ENCODE results near the gene HERC3.

HERC3 gene

DNA sequence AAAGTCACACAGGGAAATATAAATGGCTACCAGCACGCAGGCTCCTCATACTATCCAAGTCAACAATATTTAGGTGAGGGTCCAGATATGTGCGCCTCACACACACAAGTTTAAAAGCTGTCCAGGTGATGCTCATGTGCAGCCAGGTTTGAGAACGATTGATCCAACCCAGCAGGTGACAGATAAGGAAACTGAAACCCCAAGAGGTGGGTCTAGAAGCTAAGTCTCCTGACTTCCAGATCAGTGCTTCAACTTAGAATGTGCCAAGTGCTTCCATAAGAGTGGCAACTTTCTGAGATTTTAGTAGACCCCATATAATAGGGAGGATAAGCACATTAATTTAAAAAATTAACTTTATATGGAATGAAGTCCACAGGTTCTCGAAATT is 159.8 kb downstream of the HERC3 start:
- no peak for DNase-seq

DNA sequence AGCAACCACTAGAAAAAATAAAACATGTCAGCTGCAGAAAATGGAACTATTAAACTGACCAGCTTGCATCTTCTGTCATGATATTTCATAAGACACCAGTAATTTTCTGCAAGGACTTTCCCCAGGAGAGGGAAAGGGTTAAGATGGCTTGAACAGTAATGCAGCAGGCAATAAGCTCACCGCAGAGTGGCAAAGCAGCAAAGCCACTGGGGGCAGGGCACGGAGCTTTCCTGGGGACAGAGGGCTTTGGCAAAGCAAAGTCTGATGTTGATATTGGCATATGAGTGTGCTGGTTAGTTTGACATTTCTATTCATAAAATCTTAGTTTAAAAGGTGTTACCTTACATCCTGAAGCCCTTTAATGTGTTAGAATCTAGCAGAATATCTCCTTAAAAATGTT is 160.5 kb downstream of the HERC3 start:
- DNase-seq, result no peak

DNA sequence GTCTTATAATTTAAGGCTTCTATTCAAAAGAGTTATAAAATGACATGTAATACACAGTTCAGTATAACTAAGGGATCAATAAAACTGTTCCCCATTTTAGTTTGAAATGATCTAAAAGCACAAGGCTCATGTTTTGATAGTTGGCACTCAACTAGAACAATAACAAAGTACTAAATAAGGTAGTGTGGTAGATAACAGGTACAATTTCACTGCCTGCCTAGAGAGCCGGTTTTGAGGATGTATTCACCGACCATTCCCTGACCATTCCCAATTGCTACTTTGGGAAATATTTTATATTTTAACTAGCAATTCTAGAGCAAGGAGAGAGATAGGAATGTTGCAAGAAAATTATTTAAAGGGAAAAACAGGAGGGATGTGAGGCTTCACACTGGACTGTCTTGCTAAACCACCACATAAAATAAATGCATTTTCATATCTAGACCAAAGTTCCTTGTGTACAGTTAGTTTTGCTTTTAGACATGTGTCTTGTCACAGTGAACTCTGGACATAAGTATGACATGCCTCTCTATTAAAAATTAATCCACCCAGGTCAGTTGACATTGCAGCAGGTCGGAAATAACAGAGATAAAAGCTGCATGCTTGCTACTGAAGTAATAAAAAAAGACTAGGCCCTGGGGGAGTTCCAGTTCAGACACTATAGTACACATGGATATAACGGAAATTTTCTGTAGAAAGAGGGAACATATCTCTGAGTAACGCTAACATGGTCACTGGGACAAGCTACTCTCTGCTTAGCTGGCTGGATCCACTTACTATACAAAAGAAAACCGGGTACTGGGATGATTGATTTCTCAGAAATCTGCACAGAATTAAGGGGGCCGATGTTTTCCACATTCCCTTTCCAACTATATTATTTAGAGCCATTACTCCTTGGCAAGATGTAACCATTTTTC is 161.6 kb downstream of the HERC3 start:
- DNase-seq, result no peak

- DNase-seq, result no peak
These were observed 162.5 kb downstream of the HERC3 start for GRCh38 chr4:88754796-88755195.

DNA sequence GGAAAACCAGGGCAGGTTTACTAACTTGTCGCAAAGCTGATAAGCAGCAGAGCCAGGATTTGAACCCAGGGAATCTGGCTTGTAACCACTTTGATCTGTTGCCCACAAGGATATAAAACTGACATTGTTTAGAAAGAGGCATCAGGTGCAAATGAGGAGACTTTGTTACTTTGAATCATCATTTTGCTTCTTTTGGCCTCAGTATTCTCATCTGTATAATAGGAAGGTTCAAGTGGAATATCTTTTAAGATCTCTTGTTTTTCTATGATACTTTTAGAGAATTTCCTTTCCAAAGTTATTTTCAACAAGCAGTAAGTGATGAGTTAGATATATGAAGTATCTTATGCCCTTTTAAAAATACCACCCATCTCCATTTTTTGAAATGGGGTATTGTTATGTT is 163.2 kb downstream of the HERC3 start:
- DNase-seq, result no peak

DNA sequence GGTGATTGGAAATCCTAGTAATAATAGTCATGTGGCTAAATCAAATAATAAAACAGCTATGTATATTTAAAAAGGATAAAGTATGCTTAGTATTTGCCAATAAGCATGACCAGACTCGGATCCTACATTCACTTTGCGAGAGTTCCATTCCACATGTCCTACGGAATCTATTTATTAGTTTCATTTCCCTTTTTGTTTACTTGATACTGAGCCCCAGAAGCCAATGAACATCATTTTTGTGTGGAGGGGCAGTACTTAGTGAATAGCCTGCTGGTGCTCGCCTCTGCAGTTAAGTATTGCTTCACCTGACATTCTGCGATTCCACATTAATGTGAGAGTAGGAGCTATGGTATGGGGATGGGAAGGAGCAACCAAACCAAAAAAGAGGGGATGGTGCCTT is 163.9 kb downstream of the HERC3 start:
- no peak for DNase-seq

DNA sequence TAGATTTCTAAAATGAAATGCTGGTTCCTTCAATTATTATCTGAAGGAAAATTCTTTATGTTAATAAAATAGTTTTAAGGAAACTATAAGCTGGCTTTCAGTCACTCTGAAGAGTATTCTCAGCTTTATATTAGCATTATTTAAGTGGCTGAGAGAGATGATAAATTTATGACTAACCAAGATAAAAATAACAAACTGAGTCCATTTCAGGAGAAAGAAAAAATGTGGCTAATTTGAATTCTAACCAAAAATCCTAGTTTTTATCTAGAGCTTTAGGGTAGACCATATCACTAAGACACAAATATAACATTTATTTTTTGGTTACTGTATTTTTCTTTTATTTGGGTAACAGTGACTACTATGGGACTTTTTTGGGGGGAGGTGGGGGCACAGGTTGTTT is 164.8 kb downstream of the HERC3 start:
- DNase-seq, result no peak

DNA sequence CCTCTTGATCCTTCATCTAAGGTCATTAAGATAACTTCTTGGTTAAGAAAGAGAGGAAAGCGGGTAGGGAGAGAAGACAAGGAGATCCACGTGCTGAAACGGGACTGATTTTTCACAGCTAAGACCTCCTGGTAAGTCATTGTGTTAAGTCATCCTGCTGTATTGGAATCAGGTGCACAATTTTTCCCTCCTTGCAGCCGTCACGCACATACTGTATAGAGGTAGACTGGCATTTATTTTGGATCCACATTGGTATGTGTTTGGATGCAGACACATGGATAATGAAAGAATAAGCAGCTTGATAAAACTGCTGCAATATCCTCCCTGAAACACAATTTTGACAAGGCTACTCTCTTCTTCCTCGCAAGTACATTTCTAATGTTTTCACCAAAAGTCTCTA is 165.5 kb downstream of the HERC3 start:
- no peak for DNase-seq

Data from OCI-M1 (cell line).